ENCODE measurements around the gene TEX36.

- TF ChIP-seq CTCF (IDR thresholded peaks at IDR 0.05) (no peak), POLR2A (IDR thresholded peaks at IDR 0.05) (no peak)
These were observed 58.2 kb downstream of the TEX36 start for GRCh38 chr10:125624800-125625199.
